CD14-positive monocyte (primary cell): Measurements from ENCODE around the gene SMARCE1. TPM values are rescaled to one million over a fixed set of nuclear protein-coding genes. Genes with fewer than 3 reads are reported as not detected.

Experiments
- DNase-seq, 3 donors: peaks; one replicate each; pipeline ENCODE4 v3.0.0-alpha.2; 2011 to 2022
- H2AFZ ChIP-seq: 2 replicates; pipeline ENCODE4 v1.6.0; 2012; ENCODE audit warnings: mild to moderate bottlenecking, low read depth, low read length, inconsistent platforms; ENCODE audit not compliant: insufficient read depth, poor library complexity, severe bottlenecking
- H3K27ac ChIP-seq, 2 donors: 1 replicate in 1 of 2; 2 replicates in 1 of 2; pipeline ENCODE4 v1.5.1; 2012 to 2013; ENCODE audit warnings: low read length in 2 of 2, control low read depth in 1 of 2, inconsistent platforms in 1 of 2, low read depth in 1 of 2, mild to moderate bottlenecking in 1 of 2
- H3K27me3 ChIP-seq, 2 donors: one replicate each; pipeline versions ENCODE4 v1.6.0 to v1.6.1; 2011 to 2013; ENCODE audit warnings: low read length in 2 of 2; ENCODE audit not compliant: control insufficient read depth in 2 of 2, insufficient read depth in 2 of 2
- H3K36me3 ChIP-seq, 2 donors: replicated peaks in 1 of 2; 1 replicate in 1 of 2; 2 replicates in 1 of 2; pipeline versions ENCODE4 v1.5.1 to v1.6.1; 2012 to 2013; ENCODE audit warnings: low read length in 2 of 2, control low read depth in 1 of 2, inconsistent platforms in 1 of 2, mild to moderate bottlenecking in 1 of 2; ENCODE audit not compliant: insufficient read depth in 2 of 2, control insufficient read depth in 1 of 2
- H3K4me1 ChIP-seq, 2 donors: 1 replicate in 1 of 2; 2 replicates in 1 of 2; pipeline versions ENCODE4 v1.5.1 to v1.6.1; 2012 to 2013; ENCODE audit warnings: low read length in 2 of 2, control low read depth in 1 of 2, inconsistent platforms in 1 of 2, mild to moderate bottlenecking in 1 of 2, moderate library complexity in 1 of 2; ENCODE audit not compliant: insufficient read depth in 2 of 2, control insufficient read depth in 1 of 2
- H3K4me2 ChIP-seq: replicated peaks from 2 replicates; pipeline ENCODE3; 2012; ENCODE audit warnings: low read length, moderate library complexity, mild to moderate bottlenecking; ENCODE audit not compliant: poor library complexity, severe bottlenecking; ENCODE audit errors: extremely low read depth
- H3K4me3 ChIP-seq, 3 experiments: fragments of 200-600 bp in 1 of 3; sonication (generic) in 1 of 3; replicated peaks in 1 of 3; 1 replicate in 2 of 3; 2 replicates in 1 of 3; pipeline ENCODE4 v1.5.1; 2011 to 2013; ENCODE audit warnings: low read length in 3 of 3, mild to moderate bottlenecking in 3 of 3, control low read depth in 2 of 3, low read depth in 2 of 3, inconsistent platforms in 1 of 3, moderate library complexity in 1 of 3
- H3K79me2 ChIP-seq: 2 replicates; pipeline ENCODE4 v1.6.0; 2012; ENCODE audit warnings: mild to moderate bottlenecking, control low read depth, inconsistent platforms, low read length, moderate library complexity; ENCODE audit not compliant: insufficient read depth
- H3K9ac ChIP-seq: 2 replicates; pipeline ENCODE4 v1.6.0; 2017; ENCODE audit warnings: low read length, mild to moderate bottlenecking; ENCODE audit not compliant: insufficient read depth, poor library complexity, severe bottlenecking
- H3K9me3 ChIP-seq, 2 donors: replicated peaks in 1 of 2; 1 replicate in 1 of 2; 2 replicates in 1 of 2; pipeline versions ENCODE4 v1.5.1 to v1.6.1; 2012 to 2013; ENCODE audit warnings: low read length in 2 of 2, control low read depth in 1 of 2; ENCODE audit not compliant: control insufficient read depth in 1 of 2, insufficient read depth in 1 of 2
- H4K20me1 ChIP-seq: 2 replicates; pipeline ENCODE4 v1.6.0; 2012; ENCODE audit warnings: mild to moderate bottlenecking, low read length, control low read depth, moderate library complexity; ENCODE audit not compliant: insufficient read depth
- H3K27ac Mint-ChIP-seq, 7 donors: one replicate each; pipeline ENCODE4 v1.8.0; 2020; ENCODE audit warnings: mild to moderate bottlenecking in 7 of 7, mixed read lengths in 7 of 7, moderate library complexity in 6 of 7, inconsistent platforms in 2 of 7
- H3K27me3 Mint-ChIP-seq, 3 donors: one replicate each; pipeline ENCODE4 v1.8.0; 2021 to 2022; ENCODE audit warnings: low read depth in 3 of 3, mild to moderate bottlenecking in 3 of 3, mixed read lengths in 3 of 3, moderate library complexity in 3 of 3, inconsistent platforms in 1 of 3
- H3K36me3 Mint-ChIP-seq, 2 donors: one replicate each; pipeline ENCODE4 v1.8.0; 2020; ENCODE audit warnings: mixed read lengths in 2 of 2, inconsistent platforms in 1 of 2, mild to moderate bottlenecking in 1 of 2
- H3K4me1 Mint-ChIP-seq: one replicate; pipeline ENCODE4 v1.8.0; 2020; ENCODE audit warnings: mild to moderate bottlenecking, mixed read lengths
- H3K4me3 Mint-ChIP-seq, 2 donors: one replicate each; pipeline ENCODE4 v1.8.0; 2020; ENCODE audit warnings: mild to moderate bottlenecking in 2 of 2, mixed read lengths in 2 of 2, moderate library complexity in 1 of 2
- H3K9me3 Mint-ChIP-seq, 7 donors: one replicate each; pipeline ENCODE4 v1.8.0; 2020 to 2022; ENCODE audit warnings: mixed read lengths in 7 of 7, mild to moderate bottlenecking in 6 of 7, moderate library complexity in 6 of 7, inconsistent platforms in 2 of 7
- CTCF ChIP-seq: fragments of 200-600 bp; IDR thresholded peaks from one replicate; pipeline ENCODE4 v1.8.0; 2022; ENCODE audit warnings: antibody characterized with exemption, mild to moderate bottlenecking
- WGBS: methylation state at CpG from one replicate; pipeline ENCODE4 v1.1.5; 2013; ENCODE audit warnings: missing lambda C conversion rate; ENCODE audit not compliant: insufficient coverage; 5-methylcytosine and 5-hydroxymethylcytosine counted together
- intact Hi-C, 2 donors: fragments of 100-400 bp; cut with micrococcal nuclease; formaldehyde crosslinking; loops; one replicate each; pipeline versions ENCODE4 v1.15.0 to v1.15.1; 2023
- polyA plus RNA-seq, 3 donors: library from polyadenylated mRNA; depleted of rRNA in 1 of 3; unstranded in 2 of 3; stranded (reverse) in 1 of 3; fragments of 300-500 nt in 2 of 3; fragments of >200 nt in 1 of 3; fragmentation: Illumina TruSeq in 2 of 3; gene quantifications; 1 replicate in 2 of 3; 2 replicates in 1 of 3; pipeline ENCODE4 v1.2.3, GENCODE V29; 2012 to 2021

Gene SMARCE1
- polyA plus RNA-seq, 3 donors, result 18.6 to 127 (median 119) TPM

GRCh38 chr17:40618754-40619625, 28.6 kb downstream of the SMARCE1 start:
- TF ChIP-seq CTCF, result no peak
- Mint-ChIP-seq H3K9me3 (no peaks in the 10 kb centered on the region), H3K27ac (no peak overlapping the region), H3K27me3 (peaks cover 17 to 23% (median 19%) of the 10 kb centered on the region in 3 donors), H3K4me3 (no peak overlapping the region), H3K4me1 (peaks cover 37% of the 10 kb centered on the region), H3K36me3 (no peaks in the 10 kb centered on the region)
- Histone ChIP-seq H3K4me2 (no peak overlapping the region), H3K36me3 (no peaks in the 10 kb centered on the region), H3K9ac (no peak overlapping the region), H3K4me1 (peaks cover 28 to 29% of the 10 kb centered on the region in 2 donors), H3K4me3 (no peak overlapping the region), H3K27ac (no peak overlapping the region), H3K79me2 (no peaks in the 10 kb centered on the region), H3K27me3 (no peaks in the 10 kb centered on the region), H3K9me3 (no peaks in the 10 kb centered on the region), H4K20me1 (no peaks in the 10 kb centered on the region), H2AFZ (no peak overlapping the region)
- intact Hi-C loops, result no loop called here
- no peak for DNase-seq
- WGBS, result 95% methylated on average over 10 of the region's 16 CpGs

- Histone ChIP-seq H3K4me1 (peaks cover 26 to 28% of the 10 kb centered on the region in 2 donors), H3K4me2 (no peak overlapping the region), H4K20me1 (no peaks in the 10 kb centered on the region), H3K27me3 (no peaks in the 10 kb centered on the region), H3K9me3 (no peaks in the 10 kb centered on the region), H3K9ac (no peak overlapping the region), H3K79me2 (no peaks in the 10 kb centered on the region), H3K36me3 (no peaks in the 10 kb centered on the region), H2AFZ (peak overlapping the region; percentile 38), H3K27ac (no peak overlapping the region), H3K4me3 (no peak overlapping the region)
- 77% methylated on average over 11 of the region's 11 CpGs for WGBS
- Mint-ChIP-seq H3K4me1 (peaks cover 34% of the 10 kb centered on the region), H3K36me3 (no peaks in the 10 kb centered on the region), H3K27ac (peak overlapping the region in 3 of 7 donors; percentile 31 to 68 (median 62)), H3K27me3 (peaks cover 19 to 26% (median 21%) of the 10 kb centered on the region in 3 donors), H3K4me3 (no peak overlapping the region), H3K9me3 (no peaks in the 10 kb centered on the region)
- peak in 2 of 3 donors; percentile 28 to 60 for DNase-seq
- intact Hi-C loops, result no loop called here
- no peak for TF ChIP-seq CTCF
These were observed 29.9 kb downstream of the SMARCE1 start for GRCh38 chr17:40617678-40618240.
